BJ (cell line): ENCODE data around the gene DNER. TPM values are rescaled to one million over a fixed set of nuclear protein-coding genes. Genes with fewer than 3 reads are reported as not detected.
"Not testable (repeated sequence)": the region's sequence is repeated elsewhere in the genome, so short reads cannot be mapped to it uniquely, and the experiment has no call there.

Source experiments
- CTCF ChIA-PET: fragments of 350-600 bp; formaldehyde crosslinking; extraction: SDS; loops from one replicate; lab custom pipeline; 2021; ENCODE audit warnings: antibody characterized with exemption, inconsistent platforms; lab: Yijun Ruan, JAX
- POLR2A ChIA-PET: fragments of 300-600 bp; sonication (Branson Sonifier 250); formaldehyde crosslinking; extraction: SDS; loops from one replicate; lab custom pipeline; 2021; ENCODE audit warnings: antibody characterized with exemption; lab: Charles Lee
- DNase-seq: peaks from one replicate; pipeline ENCODE4 v3.0.0-alpha.2; 2011; ENCODE audit warnings: low read depth
- H3K27me3 ChIP-seq: 2 replicates; pipeline ENCODE4 v1.6.0; 2011; ENCODE audit warnings: low read length; ENCODE audit not compliant: control insufficient read depth, insufficient read depth
- H3K36me3 ChIP-seq: 2 replicates; pipeline ENCODE4 v1.5.1; 2011; ENCODE audit warnings: low read length; ENCODE audit not compliant: control insufficient read depth, insufficient read depth
- H3K4me3 ChIP-seq: 2 replicates; pipeline ENCODE4 v1.5.1; 2011; ENCODE audit warnings: low read depth, mild to moderate bottlenecking, control low read depth, low read length
- CTCF ChIP-seq: IDR thresholded peaks from 2 replicates; pipeline ENCODE4 v1.5.1; 2011; ENCODE audit warnings: low read depth, mild to moderate bottlenecking, control low read depth, inconsistent platforms, low read length, moderate library complexity; ENCODE audit not compliant: insufficient read depth
- polyA plus RNA-seq: library from polyadenylated mRNA; depleted of rRNA; stranded (reverse); fragments of >200 nt; gene quantifications from 2 replicates; pipeline ENCODE4 v1.2.3, GENCODE V29; 2011

DNER gene
- polyA plus RNA-seq, 1 experiment: 0.02 TPM

GRCh38 chr2:229725716-229726574, 11.6 kb upstream of the DNER start:
- ChIA-PET CTCF (interaction anchor here (1.8 kb wide), 1 partner anchor 10 kb away, joined by 6 read pairs; no protein-coding TSS in a partner anchor), POLR2A (interaction anchor here (0.6 kb wide), 1 partner anchor 587 kb away, joined by 3 read pairs; no protein-coding TSS in a partner anchor)
- no peak for TF ChIP-seq CTCF
- Histone ChIP-seq H3K36me3 (no peaks in the 10 kb centered on the region), H3K27me3 (no peaks in the 10 kb centered on the region), H3K4me3 (no peak overlapping the region)
- DNase-seq: peak; percentile 29

DNA sequence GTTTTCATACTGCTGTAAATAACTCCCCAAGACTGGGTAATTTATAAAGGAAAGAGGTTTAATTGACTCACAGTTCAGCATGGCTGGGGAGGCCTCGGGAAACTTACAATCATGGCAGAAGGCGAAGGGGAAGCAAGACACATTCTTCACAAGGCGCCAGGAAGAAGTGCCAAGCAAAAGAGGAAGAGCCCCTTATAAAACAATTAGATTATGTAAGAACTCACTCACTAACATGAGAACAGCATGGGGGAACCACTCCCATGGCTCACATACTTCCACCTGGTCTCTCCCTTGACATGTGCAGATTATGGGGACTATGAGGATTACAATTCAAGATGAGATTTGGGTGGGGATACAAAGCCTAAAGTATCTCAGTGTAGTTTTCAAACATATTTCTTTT, 8.8 kb upstream of the DNER start:
- DNase-seq, H3K36me3 ChIP-seq, POLR2A ChIA-PET, H3K27me3 ChIP-seq, H3K4me3 ChIP-seq: not testable (repeated sequence)
- CTCF ChIA-PET: interaction anchor here (0.8 kb wide), 1 partner anchor 8 kb away, joined by 3 read pairs; no protein-coding TSS in a partner anchor

GRCh38 chr2:229719926-229720647, 5.7 kb upstream of the DNER start:
- ChIA-PET POLR2A (no interaction called here), CTCF (interaction anchor here (1.3 kb wide), 1 partner anchor 8 kb away, joined by 3 read pairs; no protein-coding TSS in a partner anchor)
- no peak for DNase-seq
- Histone ChIP-seq H3K4me3 (no peak overlapping the region), H3K36me3 (no peaks in the 10 kb centered on the region), H3K27me3 (peaks cover 7% of the 10 kb centered on the region; the same call in 1 of the 2 replicates)
- no peak for TF ChIP-seq CTCF

- Histone ChIP-seq H3K4me3 (no peak overlapping the region), H3K36me3 (no peaks in the 10 kb centered on the region), H3K27me3 (peaks cover 14% of the 10 kb centered on the region)
- ChIA-PET CTCF (no interaction called here), POLR2A (no interaction called here)
- no peak for DNase-seq
- no peak for TF ChIP-seq CTCF
Measured at GRCh38 chr2:229718057-229718456, 3.7 kb upstream of the DNER start.

DNA sequence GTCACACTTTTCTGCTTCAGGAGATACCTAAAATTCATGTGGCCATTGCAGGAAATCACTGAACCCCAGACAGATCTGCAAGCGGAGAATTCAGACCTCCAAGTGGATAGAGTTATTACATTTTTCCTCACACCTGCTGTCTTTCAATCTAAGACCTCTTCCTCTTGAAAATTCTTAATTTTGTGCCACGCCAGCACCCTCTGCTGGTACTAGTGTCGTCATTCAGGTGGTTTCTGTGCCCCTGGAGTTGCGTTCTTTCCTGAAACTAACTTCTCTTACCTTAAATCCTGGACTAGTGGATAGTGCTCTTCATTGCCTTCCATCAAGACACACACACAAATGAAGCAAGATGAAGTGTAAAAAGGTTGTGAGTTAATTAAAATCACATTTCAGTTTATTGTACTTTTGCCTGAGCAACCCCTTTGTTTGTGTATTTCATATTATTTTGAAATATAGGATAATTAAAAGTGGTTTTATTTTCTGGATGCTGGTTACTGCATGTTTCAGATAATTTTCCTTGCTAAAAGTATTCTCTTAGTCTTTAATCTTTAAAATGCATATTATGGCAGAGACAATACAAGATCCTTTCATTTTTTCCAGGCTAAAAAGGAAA, 1.6 kb upstream of the DNER start:
- DNase-seq: no peak
- H3K27me3 ChIP-seq: peaks cover 16% of the 10 kb centered on the region
- H3K36me3 ChIP-seq: no peaks in the 10 kb centered on the region
- H3K4me3 ChIP-seq: no peak overlapping the region
- ChIA-PET POLR2A (no interaction called here), CTCF (interaction anchor here (1.8 kb wide), 1 partner anchor 9 kb away, joined by 6 read pairs; no protein-coding TSS in a partner anchor)
- peak; percentile 27; the same call in 1 of the 2 replicates for TF ChIP-seq CTCF
